Calu3 (cell line): ENCODE results near the gene DBX2. TPM values are rescaled to one million over a fixed set of nuclear protein-coding genes. Genes with fewer than 3 reads are reported as not detected.

Experiments used
- BruUV-seq: library from RNA; stranded (reverse); fragments of 400-500 nt; replicated peaks from 2 replicates; lab custom pipeline; 2021; lab: Mats Ljungman, UMichigan
- CTCF ChIA-PET: fragments of 300-600 bp; sonication (Branson Sonifier 250); formaldehyde crosslinking; loops from one replicate; lab custom pipeline; 2022; ENCODE audit warnings: antibody characterized with exemption; lab: Charles Lee
- DNase-seq: peaks from one replicate; pipeline ENCODE4 v3.0.0; 2022
- H3K27ac Mint-ChIP-seq: one replicate; pipeline ENCODE4 v1.8.0; 2022; ENCODE audit warnings: mixed read lengths; ENCODE audit not compliant: unreplicated experiment
- H3K27me3 Mint-ChIP-seq: one replicate; pipeline ENCODE4 v1.8.0; 2022; ENCODE audit warnings: mixed read lengths; ENCODE audit not compliant: unreplicated experiment
- H3K36me3 Mint-ChIP-seq: one replicate; pipeline ENCODE4 v1.8.0; 2022; ENCODE audit warnings: mild to moderate bottlenecking, moderate library complexity, mixed read lengths; ENCODE audit not compliant: insufficient read depth, unreplicated experiment
- H3K4me1 Mint-ChIP-seq: one replicate; pipeline ENCODE4 v1.8.0; 2022; ENCODE audit warnings: mild to moderate bottlenecking, low read depth, mixed read lengths; ENCODE audit not compliant: unreplicated experiment
- H3K4me3 Mint-ChIP-seq: one replicate; pipeline ENCODE4 v1.8.0; 2022; ENCODE audit warnings: mild to moderate bottlenecking, low read depth, moderate library complexity, mixed read lengths; ENCODE audit not compliant: unreplicated experiment
- H3K9me3 Mint-ChIP-seq: one replicate; pipeline ENCODE4 v1.8.0; 2022; ENCODE audit warnings: low read depth, mixed read lengths; ENCODE audit not compliant: unreplicated experiment
- CTCF ChIP-seq: fragments of 200-600 bp; IDR thresholded peaks from one replicate; pipeline ENCODE4 v1.8.0; 2022; ENCODE audit warnings: antibody characterized with exemption; ENCODE audit not compliant: unreplicated experiment
- intact Hi-C: fragments of 100-400 bp; cut with micrococcal nuclease; formaldehyde crosslinking; loops from one replicate; pipeline ENCODE4 v1.10.0; 2022; ENCODE audit not compliant: unreplicated experiment
- total RNA-seq: library from RNA; stranded (reverse); gene quantifications from 2 replicates; pipeline ENCODE4 v1.2.3, GENCODE V29; 2022

Gene DBX2
- total RNA-seq, 1 experiment from 2014 or later, result not detected

GRCh38 chr12:45049912-45050750 is 768 bp downstream of the DBX2 start:
- no peak for DNase-seq
- intact Hi-C loops, result no loop called here
- Mint-ChIP-seq H3K4me3 (peak overlapping the region; percentile 85), H3K9me3 (no peaks in the 10 kb centered on the region), H3K27ac (no peak overlapping the region), H3K4me1 (no peaks in the 10 kb centered on the region), H3K27me3 (peaks cover 35% of the 10 kb centered on the region), H3K36me3 (peaks cover 8% of the 10 kb centered on the region)
- CTCF ChIA-PET, result no interaction called here
- no peak for TF ChIP-seq CTCF
- BruUV-seq, result no TSS peak

- CTCF ChIA-PET, result no interaction called here
- no peak overlapping the region for H3K4me3 Mint-ChIP-seq
- H3K36me3 Mint-ChIP-seq, result no peaks in the 10 kb centered on the region
- intact Hi-C loops, result no loop called here
- no peak for DNase-seq
- BruUV-seq, result no TSS peak
- TF ChIP-seq CTCF, result no peak
- H3K9me3 Mint-ChIP-seq, result no peaks in the 10 kb centered on the region
- no peak overlapping the region for H3K27ac Mint-ChIP-seq
- no peaks in the 10 kb centered on the region for H3K4me1 Mint-ChIP-seq
- no peaks in the 10 kb centered on the region for H3K27me3 Mint-ChIP-seq
Measured at GRCh38 chr12:45042599-45042998, 8.3 kb downstream of the DBX2 start.

- Mint-ChIP-seq H3K36me3 (no peaks in the 10 kb centered on the region), H3K4me3 (no peak overlapping the region), H3K27me3 (no peaks in the 10 kb centered on the region), H3K9me3 (no peaks in the 10 kb centered on the region), H3K4me1 (no peaks in the 10 kb centered on the region), H3K27ac (no peak overlapping the region)
- CTCF ChIA-PET, result no interaction called here
- no peak for DNase-seq
- intact Hi-C loops, result no loop called here
- no peak for TF ChIP-seq CTCF
- no TSS peak for BruUV-seq
Measured at GRCh38 chr12:45040977-45041376, 9.9 kb downstream of the DBX2 start.

GRCh38 chr12:45039757-45040156 is 11.1 kb downstream of the DBX2 start:
- no peak for DNase-seq
- H3K36me3 Mint-ChIP-seq, result no peaks in the 10 kb centered on the region
- CTCF ChIA-PET, result no interaction called here
- H3K27me3 Mint-ChIP-seq, result peaks cover 11% of the 10 kb centered on the region
- no peak overlapping the region for H3K27ac Mint-ChIP-seq
- intact Hi-C loops, result no loop called here
- TF ChIP-seq CTCF, result no peak
- no peaks in the 10 kb centered on the region for H3K4me1 Mint-ChIP-seq
- BruUV-seq, result no TSS peak
- H3K4me3 Mint-ChIP-seq, result no peak overlapping the region
- no peaks in the 10 kb centered on the region for H3K9me3 Mint-ChIP-seq
